Renal pelvis (tissue), 12 donors: ENCODE measurements around the gene CPXM2. TPM values are rescaled to one million over a fixed set of nuclear protein-coding genes. Genes with fewer than 3 reads are reported as not detected.

Experiments used
- DNase-seq: peaks from one replicate; pipeline ENCODE4 v3.0.0-alpha.2; 2013
- long read RNA-seq, 16 experiments: transcript quantifications; one replicate each; lab custom pipeline, GENCODE V29; 2026
- polyA plus RNA-seq, 3 donors: library from polyadenylated mRNA; unstranded; fragments of 120-200 nt; gene quantifications; one replicate each; pipeline ENCODE4 v1.2.1, GENCODE V29; 2013; ENCODE audit not compliant: insufficient read length in 3 of 3

CPXM2 gene
- polyA plus RNA-seq = 1 to 10 TPM; 4.1 to 6.3 (median 4.9) TPM
- long read RNA-seq, donor 1, partial matches to known transcripts = 0 of 1 reads
- long read RNA-seq, donor 1, other reads (novel, unspliced or antisense) = 0 of 1 reads
- long read RNA-seq, donor 2 = 0 reads
- long read RNA-seq, donor 3, partial matches to known transcripts = 0 of 2 reads
- long read RNA-seq, donor 3, other reads (novel, unspliced or antisense) = 0 of 2 reads
- long read RNA-seq, donor 4, partial matches to known transcripts = 0 of 1 reads
- long read RNA-seq, donor 4, other reads (novel, unspliced or antisense) = 0 of 1 reads
- long read RNA-seq, donor 5, partial matches to known transcripts = 0 of 1 reads
- long read RNA-seq, donor 5, other reads (novel, unspliced or antisense) = 0 of 1 reads
- long read RNA-seq, donor 6, partial matches to known transcripts = 0 of 1 reads
- long read RNA-seq, donor 6, other reads (novel, unspliced or antisense) = 0 of 1 reads
- long read RNA-seq, donor 7, partial matches to known transcripts = 0 of 1 reads
- long read RNA-seq, donor 7, other reads (novel, unspliced or antisense) = 0 of 1 reads
- long read RNA-seq, donor 8 = 0 reads
- long read RNA-seq, donor 9 = 0 reads
- long read RNA-seq, donor 10 = 0 reads
- long read RNA-seq, donor 11 = 0 reads
- long read RNA-seq, donor 12, partial matches to known transcripts = 7 of 10 reads
- long read RNA-seq, donor 12, other reads (novel, unspliced or antisense) = 0 of 10 reads
- long read RNA-seq, donor 13 = 0 reads
- long read RNA-seq, donor 14 = 0 reads
- long read RNA-seq, donor 15, partial matches to known transcripts = 0 of 4 reads
- long read RNA-seq, donor 15, other reads (novel, unspliced or antisense) = 0 of 4 reads
- long read RNA-seq, donor 16 = 0 reads

DNA sequence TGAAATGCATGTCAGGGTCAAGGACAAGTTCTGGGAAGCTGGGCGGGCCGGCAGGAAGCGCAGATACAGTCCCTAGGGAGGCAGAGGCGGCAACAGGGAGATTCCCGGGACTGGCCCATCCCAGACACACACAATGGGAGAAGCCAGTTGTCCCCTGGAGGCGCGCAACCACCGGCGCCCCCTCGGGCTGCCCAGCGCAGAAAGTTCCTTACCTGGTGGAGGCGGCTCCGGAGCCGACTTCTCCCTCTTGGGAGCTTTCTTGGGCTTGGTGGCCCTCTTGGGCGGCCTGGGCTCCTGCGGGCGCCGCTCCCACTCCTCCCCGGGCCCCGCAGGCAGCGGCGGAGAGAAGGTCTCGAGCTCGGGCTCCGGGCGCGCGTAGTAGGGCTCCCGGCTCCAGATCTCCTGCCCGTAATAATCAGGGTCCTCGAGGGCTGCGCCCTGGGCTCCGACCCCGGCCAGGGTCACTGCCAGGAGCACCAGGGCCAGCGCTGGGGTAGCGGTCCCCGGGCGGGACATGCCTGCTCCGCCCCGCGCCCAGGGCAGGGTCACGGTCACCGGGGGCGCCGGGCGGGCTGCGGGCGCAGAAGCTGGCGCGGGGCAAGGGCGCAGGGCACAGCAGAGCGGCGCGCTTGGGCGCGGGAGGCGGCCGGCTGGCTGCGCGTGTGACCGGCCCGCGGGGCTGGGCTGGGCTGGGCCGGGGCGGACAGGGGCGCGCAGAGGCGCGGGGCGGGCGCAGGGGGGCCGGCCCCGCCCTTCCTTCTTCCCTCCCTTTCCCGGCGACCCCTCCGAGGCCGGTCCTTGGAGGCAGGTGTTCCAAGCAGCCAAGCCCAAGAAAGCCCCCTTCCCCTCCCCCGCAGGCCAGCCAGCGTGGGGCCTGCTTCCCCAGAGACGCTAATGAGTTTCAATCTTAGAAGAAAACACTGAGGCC, at the start of gene CPXM2:
Gene CPXM2, minus strand, starts transcription at position 664 of the 928 bp plus-strand sequence. Its CDS starts 148 bp downstream, at position 516.
- DNase-seq = no peak

DNA sequence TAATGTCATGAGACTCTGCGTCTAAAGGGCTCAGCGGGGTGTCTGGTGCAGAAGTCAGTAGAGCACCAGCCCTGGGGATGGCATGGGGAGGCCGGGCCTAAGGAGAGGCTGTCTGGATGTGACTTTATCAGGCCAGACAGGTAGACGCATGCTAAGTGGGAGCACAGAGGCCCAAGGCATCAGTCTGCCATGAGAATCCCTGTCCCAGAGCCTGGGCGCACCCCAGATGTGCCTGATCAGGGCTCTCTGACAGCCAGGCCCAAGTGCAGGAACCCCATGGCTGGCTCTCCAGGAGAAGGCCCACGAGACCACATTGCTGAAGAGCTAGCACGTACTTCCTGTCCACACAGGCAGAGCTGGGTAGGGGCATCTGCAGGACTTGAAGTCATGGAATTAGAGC, 48.0 kb upstream of the CPXM2 start:
- no peak for DNase-seq

- no peak for DNase-seq
Measured at GRCh38 chr10:123938890-123939289, 47.3 kb upstream of the CPXM2 start.

GRCh38 chr10:123936426-123936825, 44.8 kb upstream of the CPXM2 start:
- no peak for DNase-seq

DNA sequence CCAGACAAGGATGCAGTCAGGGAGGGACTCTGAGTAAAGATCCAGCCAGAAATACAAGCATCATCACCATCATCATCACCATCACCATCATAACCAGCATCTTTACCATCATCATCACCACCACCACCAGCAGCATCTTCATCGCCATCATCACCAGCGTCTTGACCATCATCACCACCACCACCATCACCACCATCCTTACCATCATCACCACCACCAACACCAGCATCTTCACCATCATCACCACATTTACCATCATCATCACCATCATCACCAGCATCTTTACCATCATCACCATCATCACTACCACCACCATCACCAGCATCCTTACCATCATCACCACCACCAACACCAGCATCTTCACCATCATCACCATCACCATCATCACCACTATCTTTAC, 44.1 kb upstream of the CPXM2 start:
- DNase-seq = no peak

DNA sequence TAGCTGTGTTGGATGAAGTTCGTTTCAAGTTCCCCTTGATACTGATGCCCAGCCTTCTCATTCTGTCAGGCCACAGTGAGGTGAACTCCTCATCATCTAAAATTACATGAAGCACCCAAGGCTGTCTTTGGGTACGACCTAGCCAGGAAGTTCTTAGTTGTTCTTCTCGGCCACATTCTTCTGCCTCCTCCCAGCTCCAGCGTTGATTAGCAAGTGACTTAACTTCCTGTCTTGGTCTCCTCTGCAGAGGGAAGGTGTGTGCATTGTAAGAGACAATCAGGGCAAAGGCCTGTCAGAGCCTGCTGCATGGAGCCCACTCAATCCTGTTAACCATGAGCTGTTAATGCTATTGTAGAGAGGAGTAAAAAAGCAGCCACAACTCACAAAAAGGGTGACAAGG, 43.2 kb upstream of the CPXM2 start:
- DNase-seq = no peak

- no peak for DNase-seq
Measured at GRCh38 chr10:123930340-123931001, 38.9 kb upstream of the CPXM2 start.

DNA sequence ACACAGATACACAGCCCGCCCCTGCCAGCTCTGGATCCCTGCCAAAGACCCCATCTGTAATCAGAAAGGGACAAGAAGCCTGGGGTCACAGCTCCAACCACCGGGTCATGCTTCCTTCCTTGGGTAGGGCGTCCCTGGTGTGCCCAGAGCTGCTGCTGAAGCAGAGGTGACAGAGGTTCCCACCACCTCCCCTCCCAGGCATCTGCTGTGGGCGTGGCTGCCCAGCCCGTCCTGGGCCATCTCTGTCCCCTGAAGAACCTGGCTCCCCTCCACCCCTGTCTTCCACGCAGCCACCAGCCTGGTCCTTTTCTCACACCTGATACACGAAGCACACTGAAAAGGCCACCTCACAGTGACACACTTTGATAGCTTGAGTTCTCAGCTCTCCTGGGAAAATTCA, 38.2 kb upstream of the CPXM2 start:
- DNase-seq = no peak

GRCh38 chr10:123928427-123928826, 36.8 kb upstream of the CPXM2 start:
- no peak for DNase-seq

DNA sequence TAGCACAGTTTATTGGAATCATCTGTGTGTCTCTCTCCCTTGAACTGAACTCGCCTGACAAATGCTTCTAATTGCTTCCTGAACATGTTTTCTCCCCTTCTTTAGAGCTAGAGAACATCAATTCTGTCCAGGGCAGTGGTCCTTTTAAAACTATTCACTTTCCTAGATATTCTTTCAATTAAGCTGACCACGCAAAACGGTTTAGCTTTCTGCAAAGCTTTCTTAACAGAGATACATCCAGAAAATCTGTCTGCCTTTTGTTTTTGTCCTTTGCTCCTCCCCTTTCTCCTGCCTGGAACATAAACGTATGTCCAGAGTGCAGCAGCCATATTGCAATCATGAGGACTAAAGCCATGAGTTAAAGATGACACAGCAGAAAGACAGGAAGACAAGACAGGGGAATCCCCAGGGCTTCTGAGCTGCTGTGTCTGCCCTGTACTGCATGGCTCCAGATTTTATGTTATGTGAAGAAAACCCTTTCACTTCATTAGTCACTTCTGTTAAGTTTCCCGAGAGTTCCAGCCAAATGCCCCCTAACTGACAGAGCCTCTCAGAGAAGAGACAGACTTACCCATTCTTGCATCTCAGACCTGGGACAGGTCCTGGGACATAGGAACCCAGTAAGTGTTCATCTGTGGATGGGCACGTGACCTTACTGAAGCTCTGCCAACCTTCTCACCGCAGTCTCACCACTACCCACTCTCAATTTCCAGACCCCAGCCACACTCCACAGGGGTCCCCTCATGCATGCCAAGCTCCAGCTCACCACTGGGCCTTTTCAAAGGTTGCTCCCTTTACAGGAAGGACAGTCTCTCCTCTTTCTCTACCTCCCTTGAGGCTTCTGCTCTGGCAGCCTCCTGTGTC, 35.0 kb upstream of the CPXM2 start:
- DNase-seq = no peak

- no peak for DNase-seq
Measured at GRCh38 chr10:123922126-123922525, 30.5 kb upstream of the CPXM2 start.

GRCh38 chr10:123916775-123917174, 25.2 kb upstream of the CPXM2 start:
- DNase-seq = no peak

DNA sequence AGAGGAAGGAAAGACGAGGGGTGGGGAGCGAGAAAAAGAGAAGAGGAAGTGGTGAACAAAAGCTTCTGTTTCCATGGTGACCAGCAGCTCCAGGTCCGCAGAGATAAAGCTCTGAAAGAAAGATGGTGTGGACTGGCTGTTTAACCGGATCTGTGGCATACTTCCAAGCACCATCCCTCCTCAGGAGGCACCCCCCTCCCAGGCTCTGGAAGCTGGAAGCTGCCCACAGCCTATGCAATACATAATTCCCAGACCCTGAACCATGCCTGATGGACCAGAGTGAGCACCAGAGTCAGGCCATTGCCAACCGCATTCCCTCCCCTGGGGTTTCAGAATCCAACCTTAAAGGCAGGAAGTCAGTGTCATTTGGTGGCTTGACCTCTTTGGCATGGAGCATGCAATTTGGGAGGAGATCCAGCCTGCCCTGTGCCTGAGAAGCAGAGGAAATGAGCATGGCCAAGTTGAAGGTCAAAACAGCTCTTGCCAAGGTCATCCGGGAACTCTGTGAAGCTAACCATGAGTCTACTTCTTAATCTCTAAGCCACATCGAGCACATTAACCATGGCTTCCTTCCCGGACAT, 22.2 kb upstream of the CPXM2 start:
- no peak for DNase-seq

GRCh38 chr10:123912871-123913270, 21.3 kb upstream of the CPXM2 start:
- no peak for DNase-seq

DNA sequence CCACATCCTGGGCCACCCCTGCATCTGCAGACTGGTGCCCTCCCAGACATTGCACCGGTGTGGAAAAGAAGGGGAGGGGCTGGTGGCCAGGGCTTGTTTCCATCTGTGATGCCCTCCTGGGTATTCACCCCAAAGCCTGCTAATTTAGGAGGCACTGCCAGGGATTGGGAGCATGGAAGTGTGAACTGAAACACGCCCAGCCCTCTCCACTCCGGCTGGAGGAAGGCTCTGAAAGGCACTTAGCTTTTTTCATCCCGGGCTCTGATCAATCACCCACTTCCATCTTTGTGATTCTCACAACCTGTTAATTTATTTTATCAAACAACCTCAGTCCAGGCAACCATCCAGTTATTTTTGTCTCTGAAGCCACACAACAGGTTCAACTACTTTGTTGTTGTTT, 20.9 kb upstream of the CPXM2 start:
- DNase-seq = no peak

DNA sequence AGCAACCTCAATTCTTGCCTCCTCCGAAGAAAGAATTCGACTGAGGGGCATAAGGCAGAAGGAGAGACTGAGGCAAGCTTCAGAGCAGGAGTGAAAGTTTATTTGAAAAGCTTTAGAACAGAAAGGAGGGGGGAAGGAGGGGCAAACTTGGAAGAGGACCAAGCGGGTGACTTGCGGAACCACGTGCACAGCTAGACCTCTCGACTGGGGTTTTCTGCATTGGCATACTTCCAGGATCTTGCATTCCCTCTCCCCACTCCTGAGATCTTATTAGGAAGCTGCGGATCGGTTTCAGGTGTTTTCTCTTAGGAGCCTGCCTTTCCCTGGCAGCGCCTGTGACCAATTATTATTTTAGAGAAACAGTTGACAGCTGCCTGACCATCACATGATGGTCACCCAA, 20.3 kb upstream of the CPXM2 start:
- DNase-seq = no peak

DNA sequence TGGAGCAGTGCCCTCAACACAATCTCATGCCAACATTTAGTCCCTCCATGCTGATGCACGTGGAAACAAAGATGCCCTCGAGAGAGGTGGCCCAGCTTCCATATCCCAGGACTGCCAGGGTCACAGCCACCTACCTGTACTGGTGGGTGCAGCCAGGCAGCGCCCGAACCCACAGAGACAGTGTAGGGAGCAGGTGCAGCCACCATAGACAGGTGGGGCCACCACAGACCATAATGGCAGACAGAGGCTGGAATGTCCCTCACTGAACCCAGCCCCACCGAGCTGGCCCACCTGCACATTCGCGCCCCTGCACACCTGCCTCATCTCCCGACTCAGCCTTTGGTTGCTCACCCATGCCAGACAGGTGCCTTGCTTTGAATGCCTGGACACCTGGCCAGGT, 18.3 kb upstream of the CPXM2 start:
- DNase-seq = no peak

- DNase-seq = no peak
Measured at GRCh38 chr10:123909426-123909825, 17.8 kb upstream of the CPXM2 start.

- DNase-seq = no peak
Measured at GRCh38 chr10:123908379-123908778, 16.8 kb upstream of the CPXM2 start.
